Skin epidermis (tissue), 12 donors: ENCODE measurements around the gene RBM12.
A peak's percentile ranks its signal among the peaks of the same experiment; 100 is the strongest.
"Not testable (repeated sequence)": the region's sequence is repeated elsewhere in the genome, so short reads cannot be mapped to it uniquely, and the experiment has no call there.

Experiments used
- H3K27ac ChIP-seq, 21 experiments: fragments of 200-600 bp; sonication (generic) in 11 of 21; one replicate each; pipeline ENCODE4 v1.5.0; 2020; ENCODE audit warnings: mild to moderate bottlenecking in 3 of 21, inconsistent platforms in 2 of 21, moderate library complexity in 2 of 21
- H3K4me3 ChIP-seq, 7 experiments: fragments of 200-600 bp; sonication (generic) in 2 of 7; one replicate each; pipeline ENCODE4 v1.5.0; 2020; ENCODE audit warnings: inconsistent platforms in 2 of 7, mild to moderate bottlenecking in 2 of 7, moderate library complexity in 1 of 7

RBM12 gene

DNA sequence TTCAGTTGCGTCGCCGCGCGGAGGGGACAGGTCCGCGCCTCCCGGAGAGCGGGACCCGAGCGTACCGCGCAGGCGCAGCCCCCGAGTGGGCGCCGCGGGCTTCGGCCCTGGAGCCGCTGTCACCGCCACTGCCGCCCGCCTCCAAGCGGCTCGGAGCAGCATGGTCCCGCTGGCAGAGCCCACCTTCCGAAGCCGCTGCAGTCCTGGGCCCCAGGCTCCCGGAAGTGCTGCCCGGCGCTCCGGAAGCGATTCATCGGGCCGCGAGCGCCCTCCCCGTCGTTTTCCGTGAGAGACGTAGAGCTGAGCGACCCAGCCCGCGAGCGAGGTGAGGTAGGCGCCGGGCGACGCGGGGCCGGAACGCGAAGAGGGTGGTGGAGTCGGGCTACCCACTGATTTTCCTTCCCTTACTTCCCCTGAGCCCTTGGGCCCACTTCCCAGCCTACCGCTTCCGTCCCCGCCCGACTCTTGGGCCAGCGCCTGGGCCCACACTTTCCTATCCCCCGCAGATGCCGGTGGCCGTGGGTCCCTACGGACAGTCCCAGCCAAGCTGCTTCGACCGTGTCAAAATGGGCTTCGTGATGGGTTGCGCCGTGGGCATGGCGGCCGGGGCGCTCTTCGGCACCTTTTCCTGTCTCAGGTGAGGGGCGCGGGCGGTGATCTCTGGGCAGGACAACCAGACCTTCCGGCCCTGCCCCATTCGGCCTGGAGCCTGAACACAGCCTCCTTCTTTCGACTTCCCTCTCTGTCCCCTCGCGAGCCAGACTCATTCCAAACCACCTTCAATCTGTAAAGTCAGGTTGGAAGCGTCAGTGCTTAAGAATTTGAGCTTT lies 34.6 kb upstream of the RBM12 start, which contains the start of the genes NFS1 and ROMO1:
NFS1 (minus strand) TSS at position 226 of the 830 bp plus-strand sequence; CDS start at position 162, 64 bp downstream.
ROMO1 (plus strand) TSS at position 279 of the 830 bp plus-strand sequence; CDS start at position 507, 228 bp downstream.
- H3K27ac ChIP-seq = peak within 1 kb of the TSS; percentile 76 to 98 (median 94)

DNA sequence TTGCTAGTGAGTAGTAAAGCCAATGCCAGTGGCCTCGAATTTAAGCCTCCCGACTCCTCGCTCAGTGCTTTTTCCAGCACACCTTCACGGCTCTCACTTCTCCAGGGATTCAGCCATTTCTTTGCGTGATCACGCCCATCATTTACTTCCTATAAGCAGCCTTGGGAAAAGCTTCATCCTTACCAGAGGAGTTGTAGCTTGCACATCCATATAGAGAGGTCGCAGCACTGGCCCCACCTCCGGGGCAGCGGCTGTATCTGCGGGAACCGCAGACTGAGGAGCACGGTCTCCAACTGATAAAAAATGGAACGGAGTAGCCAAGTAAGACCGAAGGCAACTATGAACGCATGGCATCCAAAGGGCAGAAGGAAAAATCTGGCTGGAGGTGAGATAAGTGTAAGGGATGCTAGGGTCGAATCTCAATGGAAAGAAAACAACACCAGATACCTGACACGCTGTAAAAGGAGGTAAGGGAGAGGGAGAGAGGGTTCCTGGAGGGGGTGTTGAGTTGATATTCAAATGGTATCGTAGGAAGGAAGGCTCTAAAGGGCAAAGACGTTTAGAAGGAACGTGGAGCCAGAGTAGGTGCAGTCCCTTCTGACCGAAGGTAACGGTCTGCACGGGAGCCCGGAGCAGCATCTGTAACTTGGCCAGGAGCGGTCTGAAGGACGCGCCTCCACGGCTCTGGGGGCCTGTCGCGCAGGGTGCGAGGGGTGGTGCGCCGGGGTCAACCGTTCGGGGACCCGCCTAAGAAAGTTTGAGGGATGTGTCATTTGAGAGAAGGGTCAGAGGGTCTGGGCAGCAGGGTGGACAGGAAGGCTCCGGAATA lies 33.8 kb upstream of the RBM12 start:
- Histone ChIP-seq H3K4me3 (peak overlapping the region; percentile 72 to 99 (median 88)), H3K27ac (peak overlapping the region; percentile 76 to 98 (median 94))

More for the DNA sequence above, 34.6 kb upstream of the RBM12 start, which contains the start of the genes NFS1 and ROMO1:
- H3K4me3 ChIP-seq = peak within 1 kb of the TSS; percentile 72 to 99 (median 88)

DNA sequence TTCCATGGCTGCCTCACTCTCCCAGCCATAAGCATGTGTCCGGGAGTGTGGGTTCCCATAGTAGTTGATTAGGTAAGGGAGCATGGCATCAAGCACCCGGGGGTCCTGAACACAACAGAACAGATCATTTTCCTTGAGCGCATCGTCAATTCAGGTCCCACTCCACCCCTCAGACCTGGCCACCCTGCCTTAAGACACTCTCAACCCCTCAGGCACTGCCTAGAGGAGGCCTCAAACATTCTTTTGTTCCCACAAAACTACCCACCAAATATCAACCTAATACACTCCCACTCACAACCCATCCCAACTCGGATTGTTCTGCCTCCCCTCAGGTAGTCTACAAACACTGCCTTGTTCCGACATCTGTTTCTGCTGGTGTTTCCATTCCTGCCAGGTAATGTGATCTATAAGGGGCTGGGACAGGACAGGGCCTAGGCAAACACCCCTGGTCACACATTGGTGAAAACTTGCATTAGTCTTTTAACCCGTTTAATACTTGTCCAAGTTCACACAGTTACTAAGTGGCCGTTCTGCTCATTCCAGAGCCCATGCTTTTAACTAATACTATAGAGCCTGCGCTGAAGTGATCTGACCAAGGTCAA lies 33.1 kb upstream of the RBM12 start:
- Histone ChIP-seq H3K4me3 (peak overlapping the region in 3 of 7 experiments; percentile 72 to 99 (median 73)), H3K27ac (peak overlapping the region in 1 of 21 experiments; percentile 98)

DNA sequence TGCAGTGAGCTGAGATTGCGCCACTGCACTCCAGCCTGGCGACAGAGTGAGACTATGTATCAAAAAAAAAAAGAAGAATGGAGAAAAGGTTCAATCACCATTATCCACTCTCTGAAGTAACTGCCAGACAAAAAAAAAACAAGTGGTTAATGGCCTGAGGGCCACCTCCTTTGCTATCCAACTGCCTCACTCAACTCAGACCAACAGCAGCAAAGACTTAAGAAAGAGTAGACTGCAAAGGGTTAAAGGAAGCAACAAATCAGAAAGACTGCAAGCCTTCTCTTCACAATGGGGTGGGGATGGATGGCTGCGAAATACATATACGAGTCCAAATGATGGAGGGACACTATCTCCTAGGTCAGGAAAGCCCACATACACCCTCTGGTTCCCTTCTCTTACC lies 31.3 kb upstream of the RBM12 start:
- H3K4me3 ChIP-seq = no peak overlapping the region

DNA sequence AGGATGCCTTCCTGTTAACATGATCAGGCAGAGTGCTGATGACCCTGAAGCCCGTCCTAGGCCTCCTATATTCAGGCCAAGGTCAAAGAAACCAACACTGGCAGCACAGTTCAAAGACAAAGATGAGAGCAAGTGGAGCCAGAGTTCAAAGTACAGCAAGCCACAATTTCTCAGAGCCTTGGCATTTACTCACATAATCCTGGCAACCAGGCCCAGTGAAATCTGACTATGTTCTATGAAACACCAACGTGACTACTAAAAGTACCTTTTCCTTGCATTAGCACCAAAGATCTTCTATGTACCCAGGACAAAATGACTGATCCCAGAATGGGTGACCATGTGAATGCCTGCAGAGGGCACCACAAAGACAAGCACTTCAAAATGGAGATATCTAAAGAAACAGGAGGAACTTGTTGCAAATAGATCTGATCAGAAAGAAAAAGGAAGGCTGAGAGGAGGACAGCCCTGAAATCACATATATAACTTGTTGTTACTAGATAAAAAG lies 30.6 kb upstream of the RBM12 start:
- H3K4me3 ChIP-seq = no peak overlapping the region
- H3K27ac ChIP-seq = no peak overlapping the region

More for the DNA sequence above, 31.3 kb upstream of the RBM12 start:
- H3K27ac ChIP-seq = no peak overlapping the region

DNA sequence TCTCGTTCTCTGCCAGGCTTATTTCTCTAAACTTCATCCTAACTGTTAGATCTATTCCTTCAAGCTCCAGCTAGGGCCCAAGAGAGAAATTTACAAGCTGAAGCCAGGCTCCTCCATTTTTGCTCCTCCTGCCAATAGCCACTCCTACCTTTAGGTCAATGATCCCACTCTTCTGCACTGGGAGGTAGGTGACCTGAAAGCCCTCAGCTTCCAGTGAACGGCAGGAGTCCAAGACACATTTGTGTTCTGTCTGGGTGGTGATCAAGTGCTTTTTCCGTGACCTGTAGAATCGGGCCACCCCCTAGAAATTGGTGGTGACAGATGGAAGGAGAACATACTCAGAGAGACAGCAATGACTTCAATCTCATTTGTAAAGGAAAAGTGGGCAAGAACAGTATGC lies 25.6 kb upstream of the RBM12 start:
- H3K27ac ChIP-seq = no peak overlapping the region
- H3K4me3 ChIP-seq = no peak overlapping the region

DNA sequence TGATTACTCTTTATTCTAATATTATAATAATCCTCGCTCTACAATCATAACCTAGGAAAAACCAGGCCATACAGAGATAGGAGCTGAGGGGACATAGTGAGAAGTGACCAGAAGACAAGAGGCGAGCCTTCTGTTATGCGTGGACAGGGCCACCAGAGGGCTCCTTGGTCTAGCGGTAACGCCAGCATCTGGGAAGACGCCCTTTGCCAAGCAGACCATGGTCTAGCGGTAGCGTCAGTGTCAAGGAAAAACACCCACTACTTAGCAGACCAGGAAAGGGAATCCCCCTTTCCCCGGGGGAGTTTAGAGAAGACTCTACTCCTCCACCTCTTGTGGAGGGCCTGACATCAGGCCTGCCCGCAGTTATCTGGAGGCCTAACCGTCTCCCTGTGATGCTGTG lies 22.2 kb upstream of the RBM12 start:
- not testable (repeated sequence) for H3K27ac ChIP-seq

DNA sequence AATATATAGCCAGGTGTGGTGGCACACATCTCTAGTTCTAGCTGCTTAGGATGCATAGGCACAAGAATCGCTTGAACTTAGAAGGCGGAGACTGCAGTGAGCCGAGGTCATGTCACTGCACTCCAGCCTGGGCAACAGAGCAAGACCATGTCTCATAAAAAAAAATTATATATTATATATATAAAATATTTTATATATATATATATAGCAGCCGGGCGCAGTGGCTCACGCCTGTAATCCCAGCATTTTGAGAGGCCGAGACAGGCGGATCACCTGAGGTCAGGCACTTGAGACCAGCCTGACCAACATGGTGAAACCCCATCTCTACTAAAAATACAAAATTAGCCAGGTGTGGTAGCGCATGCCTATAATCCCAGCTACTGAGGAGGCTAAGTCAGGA lies 20.7 kb upstream of the RBM12 start:
- H3K4me3 ChIP-seq, H3K27ac ChIP-seq: not testable (repeated sequence)

More for the DNA sequence above, 22.2 kb upstream of the RBM12 start:
- not testable (repeated sequence) for H3K4me3 ChIP-seq

DNA sequence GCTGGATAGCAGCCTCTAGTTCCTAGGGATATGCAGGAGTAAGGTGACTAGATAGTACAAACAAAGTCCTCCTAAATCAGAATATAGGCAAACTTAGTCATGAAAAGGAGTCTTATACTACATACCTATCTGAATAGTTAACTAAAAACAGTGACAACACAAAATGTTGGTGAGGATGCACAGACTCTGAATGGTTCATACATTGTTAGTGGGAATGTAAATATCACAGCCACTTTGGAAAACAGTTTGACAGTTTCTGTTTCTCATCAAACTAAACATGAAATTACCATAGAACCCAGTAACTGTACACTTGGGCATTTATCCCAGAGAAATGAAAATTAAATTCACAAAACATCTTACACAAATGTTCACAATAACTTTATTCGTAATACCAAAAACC lies 17.3 kb upstream of the RBM12 start:
- Histone ChIP-seq H3K27ac (no peak overlapping the region), H3K4me3 (no peak overlapping the region)

DNA sequence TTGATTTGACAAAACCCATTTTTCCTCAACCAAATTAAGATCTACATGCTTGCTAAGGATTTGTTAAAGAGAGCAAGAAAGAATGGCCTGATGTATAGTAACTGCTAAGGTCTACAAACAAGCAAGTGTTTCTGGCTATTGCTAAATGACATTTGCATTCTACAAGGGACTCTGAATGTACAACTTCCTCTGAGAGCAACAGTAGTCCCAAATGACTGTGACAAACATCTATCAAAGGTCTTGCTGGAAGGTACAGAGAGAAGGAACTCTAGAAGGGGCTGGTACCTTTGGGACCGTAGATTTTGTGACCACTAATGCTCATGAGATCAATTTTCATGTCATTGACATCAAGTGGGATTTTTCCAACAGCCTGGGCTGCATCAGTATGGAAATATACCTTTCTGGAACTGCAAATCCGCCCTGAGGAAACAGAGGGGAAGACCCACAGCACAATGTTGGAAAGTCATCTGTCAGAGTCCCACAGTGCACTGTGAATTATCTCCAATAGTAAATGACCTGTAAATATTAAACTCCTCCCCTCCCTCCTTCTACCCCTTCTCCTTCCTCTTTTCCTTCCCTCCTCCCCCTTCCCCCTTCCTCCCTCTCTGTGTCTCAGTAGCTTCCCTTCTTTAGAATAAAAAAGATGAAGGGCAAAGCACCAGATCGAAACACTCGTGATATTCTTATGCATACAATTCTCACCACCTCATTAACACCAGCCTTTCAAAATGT lies 15.9 kb upstream of the RBM12 start:
- no peak overlapping the region for H3K4me3 ChIP-seq
- H3K27ac ChIP-seq = no peak overlapping the region

DNA sequence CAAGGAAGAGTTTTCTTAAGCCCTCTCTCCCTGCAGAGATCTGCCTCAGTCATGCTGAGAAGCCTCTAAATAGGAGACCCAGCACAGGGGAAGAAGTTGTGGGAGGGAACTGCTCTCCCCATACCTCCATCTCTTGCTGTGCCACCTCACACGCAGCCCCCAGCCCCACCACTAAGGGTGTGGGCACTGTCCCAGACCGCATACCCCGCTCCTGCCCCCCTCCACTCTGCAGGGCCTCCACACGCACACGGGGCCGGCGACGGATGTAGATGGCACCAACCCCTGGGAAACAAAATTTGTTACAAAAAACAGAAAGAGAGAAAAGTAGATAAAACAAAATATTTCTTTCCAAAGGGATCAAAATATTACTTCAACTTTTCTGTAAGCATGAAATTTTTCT lies 10.2 kb upstream of the RBM12 start:
- no peak overlapping the region for H3K27ac ChIP-seq
- H3K4me3 ChIP-seq = no peak overlapping the region

DNA sequence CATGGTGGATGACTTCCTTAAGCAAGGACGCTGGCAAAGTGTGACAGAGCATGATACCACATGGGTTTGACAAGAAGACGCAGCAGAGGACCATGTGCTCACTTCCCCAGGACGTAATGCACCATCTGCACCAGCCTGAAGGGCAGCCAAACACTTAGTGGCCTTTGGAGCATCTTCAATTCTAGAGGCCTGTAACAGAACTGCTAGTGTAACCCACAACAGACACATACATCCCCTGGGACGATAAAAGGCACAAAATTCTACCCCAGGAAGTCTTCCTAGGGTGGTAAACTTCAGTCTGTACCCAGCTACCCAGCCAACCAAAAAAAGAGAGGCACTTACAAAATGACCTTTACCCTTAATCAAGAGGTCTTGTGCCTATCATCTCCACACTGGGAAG lies 9.2 kb upstream of the RBM12 start:
- no peak overlapping the region for H3K27ac ChIP-seq
- H3K4me3 ChIP-seq = no peak overlapping the region

DNA sequence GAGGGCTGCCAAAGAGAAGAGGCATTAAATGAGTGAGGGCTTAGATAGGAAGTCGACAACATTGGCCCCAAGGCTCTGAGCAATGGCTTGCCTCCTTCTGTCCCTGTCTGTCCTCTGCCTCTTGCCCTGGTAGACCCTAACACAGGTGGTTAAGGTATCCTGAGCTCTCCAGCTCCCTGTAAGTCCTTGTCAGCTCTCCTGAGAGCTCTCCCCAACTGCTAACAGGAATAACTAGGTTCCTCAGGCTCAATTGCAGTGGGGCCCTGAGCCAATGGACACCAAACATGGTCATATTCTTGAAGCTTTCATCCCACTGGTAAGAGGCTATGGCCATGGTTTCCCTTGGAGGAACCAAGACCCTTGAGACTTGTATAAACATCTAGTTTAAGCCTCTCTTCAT lies 5.0 kb upstream of the RBM12 start:
- Histone ChIP-seq H3K27ac (no peak overlapping the region), H3K4me3 (no peak overlapping the region)

DNA sequence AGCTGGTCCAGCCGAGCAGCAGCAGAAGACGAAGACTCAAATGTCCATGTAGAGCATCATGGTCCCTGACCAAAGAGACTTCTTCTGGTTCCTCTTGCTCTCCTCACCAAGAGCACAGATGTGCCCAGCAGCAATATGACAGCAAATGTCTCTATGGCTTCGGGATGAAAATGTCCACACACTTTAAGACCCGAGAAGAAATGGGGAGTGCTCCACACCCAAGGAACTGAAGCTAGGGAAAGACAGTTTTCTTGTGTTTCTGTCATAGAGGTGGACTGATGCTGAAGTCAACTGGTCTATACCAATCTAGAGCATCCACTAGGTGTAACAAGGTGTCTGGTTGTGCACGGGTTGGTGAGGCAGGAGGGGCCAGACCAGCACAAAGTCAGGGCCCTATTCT lies 4.5 kb upstream of the RBM12 start:
- Histone ChIP-seq H3K4me3 (no peak overlapping the region), H3K27ac (no peak overlapping the region)

DNA sequence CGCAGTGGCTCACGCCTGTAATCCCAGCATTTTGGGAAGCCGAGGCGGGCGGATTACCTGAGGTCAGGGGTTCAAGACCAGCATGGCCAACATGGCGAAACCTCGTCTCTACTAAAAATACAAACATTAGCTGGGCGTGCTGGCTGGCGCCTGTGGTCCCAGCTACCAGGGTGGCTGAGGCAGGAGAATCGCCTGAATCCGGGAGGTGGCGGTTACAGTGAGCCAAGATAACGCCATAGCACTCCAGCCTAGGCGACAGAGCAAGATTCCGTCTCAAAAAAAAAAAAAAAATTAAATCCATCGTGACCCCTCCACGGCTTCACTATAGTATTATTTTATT lies 1.2 kb upstream of the RBM12 start:
- Histone ChIP-seq H3K27ac (no peak overlapping the region), H3K4me3 (no peak overlapping the region)

DNA sequence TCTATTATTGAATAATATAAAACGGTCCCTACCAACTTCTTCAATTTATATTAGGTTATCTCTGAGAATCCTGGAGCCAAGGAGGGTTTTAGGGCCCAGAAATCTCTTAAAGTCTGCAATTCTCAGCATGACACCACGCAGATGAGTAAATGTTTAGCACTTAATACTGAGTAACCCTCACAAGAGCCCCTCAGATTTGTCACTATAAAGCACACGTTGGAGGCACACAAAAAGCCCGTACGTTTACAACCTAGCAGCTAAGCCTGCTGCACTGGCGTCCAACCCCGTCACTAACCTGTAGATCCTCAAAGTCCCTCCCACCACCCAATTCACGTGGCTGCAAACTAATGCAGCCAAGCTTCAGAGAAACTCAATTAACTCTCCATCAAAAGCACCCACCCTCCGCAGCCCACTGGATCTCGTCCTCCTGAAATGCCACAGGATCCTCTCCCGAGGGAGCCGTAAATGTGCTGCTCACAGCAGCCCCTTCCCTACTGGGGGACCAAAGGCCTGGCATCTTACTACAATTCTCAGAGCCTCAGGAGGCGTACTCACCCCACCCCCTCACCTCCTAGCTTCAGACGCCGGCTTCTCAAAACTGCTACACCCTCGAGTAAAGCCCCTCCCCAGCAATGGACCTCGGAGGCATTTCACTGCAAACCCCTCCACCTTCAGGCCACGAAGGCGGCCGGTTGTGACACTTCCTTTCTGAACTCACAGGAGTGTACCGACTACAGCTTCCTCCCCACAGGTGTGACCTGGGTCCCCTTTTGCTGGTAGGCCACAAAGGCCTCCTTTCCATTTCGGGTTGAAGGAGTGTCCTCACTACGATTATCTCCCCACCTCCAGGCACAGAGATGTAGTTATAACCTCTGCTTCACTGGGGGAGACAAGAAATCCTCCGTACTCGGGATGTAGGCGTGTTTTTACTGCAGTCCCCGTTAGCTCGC lies 909 bp downstream of the RBM12 start:
- Histone ChIP-seq H3K4me3 (peak overlapping the region; percentile 68 to 97 (median 83)), H3K27ac (peak overlapping the region; percentile 87 to 100 (median 97))

DNA sequence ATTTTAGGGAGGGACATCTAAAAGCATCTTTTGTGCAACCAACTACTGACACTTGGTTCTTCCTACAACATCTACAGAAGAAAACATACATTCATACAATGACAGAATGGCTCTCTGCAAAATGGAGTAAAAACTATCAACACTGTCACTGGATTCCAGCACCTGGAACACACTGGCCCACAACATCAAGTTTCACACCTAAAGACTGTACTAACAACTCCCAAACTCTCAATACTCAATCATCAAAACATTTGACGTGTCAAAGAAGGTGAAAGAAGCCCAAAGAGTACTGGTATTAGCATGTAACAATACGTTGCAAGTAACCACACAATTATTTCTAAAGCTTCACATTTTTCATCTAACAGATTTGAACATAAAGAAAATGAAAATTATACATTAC lies 2.1 kb downstream of the RBM12 start:
- Histone ChIP-seq H3K27ac (peak overlapping the region in 2 of 21 experiments; percentile 98 to 100), H3K4me3 (peak overlapping the region in 4 of 7 experiments; percentile 68 to 97 (median 86))

DNA sequence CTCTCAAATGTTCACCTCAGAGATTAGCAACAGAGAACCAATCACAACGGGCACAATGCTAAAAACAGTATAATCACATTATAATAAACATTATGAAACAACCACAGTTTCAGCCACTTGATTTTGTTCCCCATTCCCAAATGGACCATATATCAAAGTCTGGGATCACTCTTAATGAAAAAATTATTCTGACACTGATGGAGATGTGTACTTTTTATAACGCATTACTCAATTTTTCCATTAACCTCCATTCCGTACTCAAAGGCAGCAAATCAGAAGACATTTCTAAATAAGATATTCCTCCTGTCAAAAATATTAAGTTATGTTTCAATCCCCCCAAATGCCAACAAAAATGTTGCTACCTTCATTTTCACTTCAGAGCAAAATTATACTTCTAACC lies 2.8 kb downstream of the RBM12 start:
- peak overlapping the region in 3 of 21 experiments; percentile 18 to 98 (median 28) for H3K27ac ChIP-seq
- peak overlapping the region in 1 of 7 experiments; percentile 10 for H3K4me3 ChIP-seq
